ENCODE results near the gene CFAP74. TPM values are rescaled to one million over a fixed set of nuclear protein-coding genes. Genes with fewer than 3 reads are reported as not detected.

CFAP74 gene
- total RNA-seq, 1 experiment from 2014 or later, result not detected

DNA sequence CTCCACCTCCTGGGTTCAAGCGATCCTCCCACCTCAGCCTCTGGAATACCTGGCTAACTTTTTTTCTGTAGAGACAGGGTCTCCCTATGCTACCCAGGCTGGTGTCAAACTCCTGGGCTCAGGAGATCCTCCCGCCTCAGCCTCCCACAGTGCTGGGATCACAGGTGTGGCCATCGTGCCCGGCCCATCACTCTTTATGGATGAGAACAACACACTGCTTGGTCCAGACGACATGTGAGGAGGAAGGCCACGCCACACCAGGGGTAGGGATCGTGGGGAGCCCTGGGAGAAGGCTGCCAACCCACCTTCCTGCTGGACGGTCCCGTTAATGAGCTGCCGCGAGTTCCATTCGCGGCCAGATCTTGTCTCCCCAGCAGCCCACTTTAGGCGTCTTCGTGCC, 10.6 kb upstream of the CFAP74 start:
- Mint-ChIP-seq H3K4me3 (ENCODE audit: unreplicated experiment) (no peak overlapping the region), H3K9me3 (ENCODE audit: unreplicated experiment) (no peaks in the 10 kb centered on the region), H3K36me3 (ENCODE audit: insufficient read depth, unreplicated experiment) (no peaks in the 10 kb centered on the region), H3K4me1 (ENCODE audit: insufficient read depth, unreplicated experiment) (peaks cover 9% of the 10 kb centered on the region), H3K27ac (ENCODE audit: low read depth, unreplicated experiment) (no peak overlapping the region), H3K27me3 (ENCODE audit: insufficient read depth, unreplicated experiment) (peaks cover 38% of the 10 kb centered on the region)
- intact Hi-C loops (cut with micrococcal nuclease), result no loop called here
- CTCF ChIA-PET, result no interaction called here
- no peak for DNase-seq (ENCODE audit: unreplicated experiment)
- POLR2A ChIA-PET, result no interaction called here
- BruUV-seq (replicated peaks), result no TSS peak
- TF ChIP-seq, protein P1, sequence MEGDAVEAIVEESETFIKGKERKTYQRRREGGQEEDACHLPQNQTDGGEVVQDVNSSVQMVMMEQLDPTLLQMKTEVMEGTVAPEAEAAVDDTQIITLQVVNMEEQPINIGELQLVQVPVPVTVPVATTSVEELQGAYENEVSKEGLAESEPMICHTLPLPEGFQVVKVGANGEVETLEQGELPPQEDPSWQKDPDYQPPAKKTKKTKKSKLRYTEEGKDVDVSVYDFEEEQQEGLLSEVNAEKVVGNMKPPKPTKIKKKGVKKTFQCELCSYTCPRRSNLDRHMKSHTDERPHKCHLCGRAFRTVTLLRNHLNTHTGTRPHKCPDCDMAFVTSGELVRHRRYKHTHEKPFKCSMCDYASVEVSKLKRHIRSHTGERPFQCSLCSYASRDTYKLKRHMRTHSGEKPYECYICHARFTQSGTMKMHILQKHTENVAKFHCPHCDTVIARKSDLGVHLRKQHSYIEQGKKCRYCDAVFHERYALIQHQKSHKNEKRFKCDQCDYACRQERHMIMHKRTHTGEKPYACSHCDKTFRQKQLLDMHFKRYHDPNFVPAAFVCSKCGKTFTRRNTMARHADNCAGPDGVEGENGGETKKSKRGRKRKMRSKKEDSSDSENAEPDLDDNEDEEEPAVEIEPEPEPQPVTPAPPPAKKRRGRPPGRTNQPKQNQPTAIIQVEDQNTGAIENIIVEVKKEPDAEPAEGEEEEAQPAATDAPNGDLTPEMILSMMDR (IDR thresholded peaks at IDR 0.05; ENCODE audit: unreplicated experiment), result no peak

DNA sequence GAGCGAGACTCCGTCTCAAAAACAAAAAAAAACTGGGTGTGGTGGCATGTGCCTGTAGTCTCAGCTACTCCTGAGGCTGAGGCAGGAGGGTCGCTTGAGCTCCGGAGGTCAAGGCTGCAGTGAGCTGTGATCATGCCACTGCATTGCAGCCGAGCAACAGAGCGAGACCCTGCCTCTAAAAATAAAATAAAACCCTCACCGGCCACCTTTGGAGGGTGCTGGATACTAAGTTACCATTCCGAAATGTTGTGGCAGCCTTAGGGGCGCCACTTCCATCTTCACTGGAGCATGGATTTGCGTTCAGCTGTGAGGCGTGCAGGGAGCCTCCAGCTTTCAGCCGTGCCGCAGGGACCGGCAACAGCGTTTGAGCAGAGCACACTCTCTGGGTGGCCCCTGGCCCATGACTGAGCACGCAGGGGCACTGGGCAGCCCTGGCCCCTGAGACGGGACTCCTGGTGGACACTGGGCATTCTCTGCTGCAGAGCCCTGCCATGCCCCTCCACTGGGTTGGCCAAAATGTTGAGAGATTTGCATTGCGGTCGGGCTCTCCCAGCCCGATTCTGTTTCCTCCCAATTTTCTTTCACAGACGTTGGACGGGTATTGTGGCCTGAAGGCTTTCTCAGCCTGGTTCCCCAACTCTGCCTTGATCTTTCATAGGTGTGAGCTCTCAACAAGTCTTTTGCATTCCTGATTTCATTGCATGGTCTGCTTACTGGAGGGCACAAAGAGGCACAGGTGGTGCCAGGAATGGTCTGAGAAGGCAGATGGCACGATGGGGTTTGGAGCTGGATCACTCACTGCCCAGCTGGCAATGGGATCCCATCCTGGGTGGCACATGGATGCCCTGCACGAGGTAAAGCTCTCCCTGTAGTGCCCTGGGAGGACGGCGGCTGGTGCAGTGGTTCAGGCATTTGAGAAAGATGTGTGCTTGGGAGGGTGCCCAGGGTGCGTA, 5.8 kb upstream of the CFAP74 start:
- no peak overlapping the region for H3K27ac Mint-ChIP-seq (ENCODE audit: low read depth, unreplicated experiment)
- peaks cover 15% of the 10 kb centered on the region for H3K27me3 Mint-ChIP-seq (ENCODE audit: insufficient read depth, unreplicated experiment)
- no peaks in the 10 kb centered on the region for H3K36me3 Mint-ChIP-seq (ENCODE audit: insufficient read depth, unreplicated experiment)
- ChIA-PET CTCF (interaction anchor here (1.0 kb wide), 1 partner anchor 35 kb away, joined by 5 read pairs; no protein-coding TSS in a partner anchor), POLR2A (no interaction called here)
- H3K4me1 Mint-ChIP-seq (ENCODE audit: insufficient read depth, unreplicated experiment), result no peaks in the 10 kb centered on the region
- no peak overlapping the region for H3K4me3 Mint-ChIP-seq (ENCODE audit: unreplicated experiment)
- intact Hi-C loops (cut with micrococcal nuclease), result no loop called here
- no peak for DNase-seq (ENCODE audit: unreplicated experiment)
- H3K9me3 Mint-ChIP-seq (ENCODE audit: unreplicated experiment), result no peaks in the 10 kb centered on the region
- no TSS peak for BruUV-seq (replicated peaks)
- TF ChIP-seq, protein P1 (IDR thresholded peaks at IDR 0.05; ENCODE audit: unreplicated experiment), result no peak

GRCh38 chr1:2004856-2005255, 1.3 kb upstream of the CFAP74 start:
- no peaks in the 10 kb centered on the region for H3K4me1 Mint-ChIP-seq (ENCODE audit: insufficient read depth, unreplicated experiment)
- no TSS peak for BruUV-seq (replicated peaks)
- CTCF ChIA-PET, result interaction anchor here (1.2 kb wide), 1 partner anchor 44 kb away, joined by 4 read pairs; no protein-coding TSS in a partner anchor
- H3K4me3 Mint-ChIP-seq (ENCODE audit: unreplicated experiment), result no peak overlapping the region
- H3K27me3 Mint-ChIP-seq (ENCODE audit: insufficient read depth, unreplicated experiment), result peaks cover 9% of the 10 kb centered on the region
- intact Hi-C loops (cut with micrococcal nuclease), result no loop called here
- TF ChIP-seq, protein P1 (IDR thresholded peaks at IDR 0.05; ENCODE audit: unreplicated experiment), result no peak
- H3K27ac Mint-ChIP-seq (ENCODE audit: low read depth, unreplicated experiment), result no peak overlapping the region
- H3K9me3 Mint-ChIP-seq (ENCODE audit: unreplicated experiment), result no peaks in the 10 kb centered on the region
- no peaks in the 10 kb centered on the region for H3K36me3 Mint-ChIP-seq (ENCODE audit: insufficient read depth, unreplicated experiment)
- no peak for DNase-seq (ENCODE audit: unreplicated experiment)
- POLR2A ChIA-PET, result no interaction called here

GRCh38 chr1:2001773-2002411, 1.7 kb downstream of the CFAP74 start:
- H3K27ac Mint-ChIP-seq (ENCODE audit: low read depth, unreplicated experiment), result no peak overlapping the region
- H3K4me1 Mint-ChIP-seq (ENCODE audit: insufficient read depth, unreplicated experiment), result no peaks in the 10 kb centered on the region
- ChIA-PET POLR2A (no interaction called here), CTCF (interaction anchor here (0.6 to 0.7 kb wide), 2 partner anchors 32 to 172 kb away, joined by 3 to 4 read pairs; no protein-coding TSS in a partner anchor)
- TF ChIP-seq, protein P1 (IDR thresholded peaks at IDR 0.05; ENCODE audit: unreplicated experiment), result no peak
- peaks cover 6% of the 10 kb centered on the region for H3K36me3 Mint-ChIP-seq (ENCODE audit: insufficient read depth, unreplicated experiment)
- H3K4me3 Mint-ChIP-seq (ENCODE audit: unreplicated experiment), result no peak overlapping the region
- H3K9me3 Mint-ChIP-seq (ENCODE audit: unreplicated experiment), result no peaks in the 10 kb centered on the region
- no peak for DNase-seq (ENCODE audit: unreplicated experiment)
- intact Hi-C loops (cut with micrococcal nuclease), result no loop called here
- no peaks in the 10 kb centered on the region for H3K27me3 Mint-ChIP-seq (ENCODE audit: insufficient read depth, unreplicated experiment)
- BruUV-seq (replicated peaks), result no TSS peak

Data from MCF 10A (cell line).